Measurements from ENCODE around the gene PCSK5. TPM values are rescaled to one million over a fixed set of nuclear protein-coding genes. Genes with fewer than 3 reads are reported as not detected.

PCSK5 gene
- total RNA-seq, 2 experiments from 2014 or later: 0.76 TPM; not detected in 1

GRCh38 chr9:75914002-75914401 lies 23.5 kb downstream of the PCSK5 start:
- Histone ChIP-seq H3K9me2 (ENCODE audit: insufficient read depth, low read length) (no peaks in the 10 kb centered on the region), H2AFZ (ENCODE audit: low read length) (no peak overlapping the region), H3K36me3 (ENCODE audit: insufficient read depth, low read length) (no peaks in the 10 kb centered on the region), H3K4me2 (ENCODE audit: low read length) (no peak overlapping the region), H3K9me3 (ENCODE audit: low read length) (no peaks in the 10 kb centered on the region), H3K4me1 (ENCODE audit: insufficient read depth, low read length, poor library complexity, severe bottlenecking) (no peaks in the 10 kb centered on the region), H3K4me3 (ENCODE audit: low read depth, low read length, poor library complexity, severe bottlenecking) (no peak overlapping the region), H3K79me2 (ENCODE audit: insufficient read depth, low read depth, low read length) (no peaks in the 10 kb centered on the region), H3K27ac (ENCODE audit: low read depth, low read length, poor library complexity, severe bottlenecking) (no peak overlapping the region), H4K20me1 (ENCODE audit: insufficient read depth, low read length) (no peaks in the 10 kb centered on the region)
- ChIA-PET CTCF (ENCODE audit: unreplicated experiment) (no interaction called here), POLR2A (interaction anchor here (1.7 kb wide), 1 partner anchor 11 kb away, joined by 3 read pairs; no protein-coding TSS in a partner anchor)
- TF ChIP-seq CTCF (conservative IDR thresholded peaks at IDR 0.05; ENCODE audit: low read length) (no peak), EZH2phosphoT487 (IDR thresholded peaks at IDR 0.05; ENCODE audit: borderline replicate concordance, low read depth, low read length) (no peak)
- BruUV-seq (replicated peaks): no TSS peak
- no peak for DNase-seq (ENCODE audit: low spot score)
- intact Hi-C loops (cut with micrococcal nuclease; ENCODE audit: unreplicated experiment): no loop called here

- Histone ChIP-seq H3K4me3 (ENCODE audit: low read depth, low read length, poor library complexity, severe bottlenecking) (no peak overlapping the region), H3K4me2 (ENCODE audit: low read length) (no peak overlapping the region), H2AFZ (ENCODE audit: low read length) (no peak overlapping the region), H3K9me3 (ENCODE audit: low read length) (no peaks in the 10 kb centered on the region), H3K79me2 (ENCODE audit: insufficient read depth, low read depth, low read length) (no peaks in the 10 kb centered on the region), H3K36me3 (ENCODE audit: insufficient read depth, low read length) (no peaks in the 10 kb centered on the region), H4K20me1 (ENCODE audit: insufficient read depth, low read length) (no peaks in the 10 kb centered on the region), H3K27ac (ENCODE audit: low read depth, low read length, poor library complexity, severe bottlenecking) (no peak overlapping the region), H3K4me1 (ENCODE audit: insufficient read depth, low read length, poor library complexity, severe bottlenecking) (no peaks in the 10 kb centered on the region), H3K9me2 (ENCODE audit: insufficient read depth, low read length) (no peaks in the 10 kb centered on the region)
- no peak for DNase-seq (ENCODE audit: low spot score)
- POLR2A ChIA-PET: interaction anchor here (0.6 kb wide), 1 partner anchor 182 kb away, joined by 4 read pairs; no protein-coding TSS in a partner anchor
- CTCF ChIA-PET (ENCODE audit: unreplicated experiment): no interaction called here
- BruUV-seq (replicated peaks): no TSS peak
- TF ChIP-seq CTCF (conservative IDR thresholded peaks at IDR 0.05; ENCODE audit: low read length) (no peak), EZH2phosphoT487 (IDR thresholded peaks at IDR 0.05; ENCODE audit: borderline replicate concordance, low read depth, low read length) (no peak)
- intact Hi-C loops (cut with micrococcal nuclease; ENCODE audit: unreplicated experiment): no loop called here
Measured at GRCh38 chr9:75914883-75915452, 24.5 kb downstream of the PCSK5 start.

GRCh38 chr9:75918154-75918553 lies 27.7 kb downstream of the PCSK5 start:
- Histone ChIP-seq H3K4me3 (ENCODE audit: low read depth, low read length, poor library complexity, severe bottlenecking) (no peak overlapping the region), H2AFZ (ENCODE audit: low read length) (no peak overlapping the region), H3K27ac (ENCODE audit: low read depth, low read length, poor library complexity, severe bottlenecking) (no peak overlapping the region), H3K9me3 (ENCODE audit: low read length) (no peaks in the 10 kb centered on the region), H3K4me1 (ENCODE audit: insufficient read depth, low read length, poor library complexity, severe bottlenecking) (no peaks in the 10 kb centered on the region), H3K9me2 (ENCODE audit: insufficient read depth, low read length) (no peaks in the 10 kb centered on the region), H3K79me2 (ENCODE audit: insufficient read depth, low read depth, low read length) (no peaks in the 10 kb centered on the region), H4K20me1 (ENCODE audit: insufficient read depth, low read length) (no peaks in the 10 kb centered on the region), H3K4me2 (ENCODE audit: low read length) (no peak overlapping the region), H3K36me3 (ENCODE audit: insufficient read depth, low read length) (no peaks in the 10 kb centered on the region)
- no TSS peak for BruUV-seq (replicated peaks)
- no peak for DNase-seq (ENCODE audit: low spot score)
- CTCF ChIA-PET (ENCODE audit: unreplicated experiment): no interaction called here
- intact Hi-C loops (cut with micrococcal nuclease; ENCODE audit: unreplicated experiment): no loop called here
- TF ChIP-seq EZH2phosphoT487 (IDR thresholded peaks at IDR 0.05; ENCODE audit: borderline replicate concordance, low read depth, low read length) (no peak), CTCF (conservative IDR thresholded peaks at IDR 0.05; ENCODE audit: low read length) (no peak)
- POLR2A ChIA-PET: interaction anchor here (1.0 kb wide), 1 partner anchor 1506 kb away, joined by 3 read pairs; no protein-coding TSS in a partner anchor

Data from OCI-LY7 (cell line).